Natural killer cell treated with Interleukin-12 subunit alpha and Interleukin-12 subunit beta and Interleukin-15 and Interleukin-18, amount 100 ng/mL, for 72 hours (primary cell): ENCODE data around the gene CLEC4C. TPM values are rescaled to one million over a fixed set of nuclear protein-coding genes. Genes with fewer than 3 reads are reported as not detected.
"Not testable (repeated sequence)": the region's sequence is repeated elsewhere in the genome, so short reads cannot be mapped to it uniquely, and the experiment has no call there.

ENCODE experiments used
- ATAC-seq, 2 donors: fragments of 150-1000 bp; cut with Tn5 transposase in 1 of 2; sonication (Bioruptor Pico), chemical (Tn5 transposase) in 1 of 2; 2 replicates each; pipeline ENCODE4 v1.10.0; 2021
- DNase-seq: peaks from one replicate; pipeline ENCODE4 v3.0.0; 2022; ENCODE audit warnings: low spot score
- H3K27ac Mint-ChIP-seq, 2 donors: 1 replicate in 1 of 2; 2 replicates in 1 of 2; pipeline ENCODE4 v1.8.0; 2022; ENCODE audit warnings: mixed read lengths in 2 of 2, mild to moderate bottlenecking in 1 of 2, moderate library complexity in 1 of 2
- H3K27me3 Mint-ChIP-seq, 2 donors: 1 replicate in 1 of 2; 2 replicates in 1 of 2; pipeline ENCODE4 v1.8.0; 2022; ENCODE audit warnings: mixed read lengths in 2 of 2
- H3K36me3 Mint-ChIP-seq: one replicate; pipeline ENCODE4 v1.8.0; 2022; ENCODE audit warnings: mixed read lengths
- H3K4me1 Mint-ChIP-seq, 2 donors: 1 replicate in 1 of 2; 2 replicates in 1 of 2; pipeline ENCODE4 v1.8.0; 2022; ENCODE audit warnings: low read depth in 2 of 2, mixed read lengths in 2 of 2, mild to moderate bottlenecking in 1 of 2
- H3K4me3 Mint-ChIP-seq: one replicate; pipeline ENCODE4 v1.8.0; 2022; ENCODE audit warnings: mixed read lengths
- H3K9me3 Mint-ChIP-seq: 2 replicates; pipeline ENCODE4 v1.8.0; 2022; ENCODE audit warnings: mixed read lengths
- total RNA-seq, 2 donors: library from RNA; stranded (reverse); gene quantifications; one replicate each; pipeline ENCODE4 v1.2.3, GENCODE V29; 2022

The CLEC4C gene
- total RNA-seq, 2 donors from 2014 or later = not detected

DNA sequence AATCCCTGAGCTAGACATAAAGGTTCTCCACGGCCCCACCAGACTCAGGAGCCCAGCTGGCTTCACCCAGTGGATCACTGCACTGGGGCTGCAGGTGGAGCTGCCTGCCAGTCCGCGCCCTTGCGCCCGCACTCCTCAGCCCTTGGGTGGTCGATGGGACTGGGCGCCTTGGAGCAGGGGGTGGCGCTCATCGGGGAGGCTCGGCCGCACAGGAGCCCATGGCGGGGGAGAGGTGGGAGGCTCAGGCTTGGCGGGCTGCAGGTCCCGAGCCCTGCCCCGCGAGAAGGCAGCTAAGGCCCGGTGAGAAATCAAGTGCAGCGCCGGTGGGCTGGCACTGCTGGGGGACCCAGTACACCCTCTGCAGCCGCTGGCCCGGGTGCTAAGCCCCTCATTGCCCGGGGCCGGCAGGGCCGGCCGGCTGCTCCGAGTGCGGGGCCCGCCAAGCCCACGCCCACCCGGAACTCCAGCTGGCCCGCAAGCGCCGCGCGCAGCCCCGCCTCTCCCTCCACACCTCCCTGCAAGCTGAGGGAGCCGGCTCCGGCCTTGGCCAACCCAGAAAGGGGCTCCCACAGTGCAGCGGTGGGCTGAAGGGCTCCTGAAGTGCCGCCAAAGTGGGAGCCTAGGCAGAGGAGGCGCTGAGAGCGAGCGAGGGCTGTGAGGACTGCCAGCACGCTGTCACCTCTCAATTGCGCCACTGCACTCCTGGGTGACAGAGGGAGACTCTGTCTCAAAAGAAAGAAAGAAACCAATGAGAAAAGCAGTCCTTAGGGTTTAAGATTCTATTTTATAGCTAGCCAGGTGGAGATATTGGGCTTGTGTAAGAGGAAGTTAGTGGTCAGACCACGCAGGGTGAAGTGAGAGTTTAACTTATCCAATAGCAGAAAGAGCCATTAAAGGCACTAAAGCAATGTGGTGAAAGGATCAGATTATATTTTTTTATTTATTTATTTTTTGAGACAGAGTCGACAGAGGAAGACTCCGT, 5.1 kb upstream of the CLEC4C start:
- not testable (repeated sequence) for H3K4me3 Mint-ChIP-seq, H3K36me3 Mint-ChIP-seq, H3K9me3 Mint-ChIP-seq, H3K27me3 Mint-ChIP-seq, DNase-seq
- Mint-ChIP-seq H3K4me1 (peaks cover 6 to 14% of the 10 kb centered on the region in 2 donors), H3K27ac (peak overlapping the region in 1 of 2 donors; percentile 30)
- ATAC-seq = peak in 1 of 2 donors; percentile 66

- peak; percentile 44 to 49 for ATAC-seq
- no peaks in the 10 kb centered on the region for H3K9me3 Mint-ChIP-seq
- no peaks in the 10 kb centered on the region for H3K36me3 Mint-ChIP-seq
- no peak for DNase-seq
- peak overlapping the region; percentile 6 for H3K4me3 Mint-ChIP-seq
- peaks cover 6 to 14% of the 10 kb centered on the region in 2 donors for H3K4me1 Mint-ChIP-seq
- H3K27me3 Mint-ChIP-seq = no peaks in the 10 kb centered on the region
- H3K27ac Mint-ChIP-seq = no peak overlapping the region
Observed at GRCh38 chr12:7751394-7751793, 4.2 kb upstream of the CLEC4C start.

- Mint-ChIP-seq H3K4me1 (peaks cover 6 to 9% of the 10 kb centered on the region in 2 donors), H3K27ac (no peak overlapping the region), H3K36me3 (no peaks in the 10 kb centered on the region), H3K27me3 (no peaks in the 10 kb centered on the region), H3K9me3 (no peaks in the 10 kb centered on the region), H3K4me3 (no peak overlapping the region)
- DNase-seq = no peak
- no peak for ATAC-seq
Observed at GRCh38 chr12:7750350-7750749, 3.2 kb upstream of the CLEC4C start.

DNA sequence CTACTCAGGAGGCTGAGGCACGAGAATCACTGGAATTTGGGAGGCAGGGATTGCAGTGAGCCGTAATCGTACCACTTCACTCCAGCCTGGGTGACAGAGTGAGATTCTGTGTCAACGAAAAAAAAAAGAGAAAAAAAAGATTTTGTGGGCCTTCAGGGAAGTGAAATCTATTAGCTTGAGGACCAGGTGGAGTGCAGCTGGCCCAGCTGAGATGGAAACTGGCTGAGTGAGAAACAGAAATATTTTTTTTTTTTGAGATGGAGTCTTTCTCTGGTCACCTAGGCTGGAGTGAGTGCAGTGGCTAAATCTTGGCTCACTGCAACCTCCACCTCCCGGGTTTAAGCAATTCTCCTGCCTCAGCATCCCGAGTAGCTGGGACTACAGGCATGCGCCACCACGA, 2.3 kb upstream of the CLEC4C start:
- Mint-ChIP-seq H3K27me3 (no peaks in the 10 kb centered on the region), H3K9me3 (no peaks in the 10 kb centered on the region), H3K36me3 (no peaks in the 10 kb centered on the region), H3K27ac (no peak overlapping the region), H3K4me1 (peaks cover 6 to 9% of the 10 kb centered on the region in 2 donors), H3K4me3 (no peak overlapping the region)
- ATAC-seq (no peak), DNase-seq (no peak)

GRCh38 chr12:7748852-7749251, 1.7 kb upstream of the CLEC4C start:
- H3K36me3 Mint-ChIP-seq = no peaks in the 10 kb centered on the region

GRCh38 chr12:7732993-7733392, 14.2 kb downstream of the CLEC4C start:
- no peaks in the 10 kb centered on the region for H3K36me3 Mint-ChIP-seq
- peaks cover 8 to 14% of the 10 kb centered on the region in 2 donors for H3K27me3 Mint-ChIP-seq
- H3K9me3 Mint-ChIP-seq = no peaks in the 10 kb centered on the region
- H3K4me1 Mint-ChIP-seq = no peaks in the 10 kb centered on the region
- DNase-seq (no peak), ATAC-seq (no peak)
- no peak overlapping the region for H3K27ac Mint-ChIP-seq
- H3K4me3 Mint-ChIP-seq = no peak overlapping the region

More at GRCh38 chr12:7748852-7749251, 1.7 kb upstream of the CLEC4C start:
- Mint-ChIP-seq H3K4me1 (peaks cover 5 to 6% of the 10 kb centered on the region in 2 donors), H3K4me3 (no peak overlapping the region), H3K27me3 (no peaks in the 10 kb centered on the region), H3K27ac (no peak overlapping the region), H3K9me3 (no peaks in the 10 kb centered on the region)
- DNase-seq = no peak
- peak in 1 of 2 donors; percentile 50 for ATAC-seq

DNA sequence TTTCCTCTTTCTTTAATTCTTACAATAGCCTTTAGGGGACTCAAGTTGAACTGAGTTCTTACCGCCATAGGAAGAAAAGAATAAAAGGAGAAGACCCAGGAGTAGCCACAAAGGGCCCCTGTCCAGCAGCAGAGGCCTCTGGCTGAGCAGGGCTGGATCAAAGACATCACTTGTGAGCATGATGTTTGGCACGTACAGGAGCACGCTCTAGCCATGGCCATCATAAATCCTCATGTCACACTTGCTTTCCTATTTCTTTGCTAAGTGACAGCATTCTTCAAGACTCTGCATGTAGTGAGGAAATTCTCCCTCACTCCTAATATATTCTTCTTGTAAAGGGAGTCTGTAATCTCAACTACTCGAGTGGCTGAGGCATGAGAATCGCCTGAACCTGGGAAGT, 15.7 kb downstream of the CLEC4C start:
- peaks cover 8 to 14% of the 10 kb centered on the region in 2 donors for H3K27me3 Mint-ChIP-seq
- H3K9me3 Mint-ChIP-seq = no peaks in the 10 kb centered on the region
- H3K27ac Mint-ChIP-seq = no peak overlapping the region
- ATAC-seq (peak in 1 of 2 donors; percentile 15), DNase-seq (no peak)
- H3K36me3 Mint-ChIP-seq = no peaks in the 10 kb centered on the region
- no peaks in the 10 kb centered on the region for H3K4me1 Mint-ChIP-seq
- H3K4me3 Mint-ChIP-seq = no peak overlapping the region

GRCh38 chr12:7730984-7731383, 16.2 kb downstream of the CLEC4C start:
- not testable (repeated sequence) for DNase-seq, H3K27ac Mint-ChIP-seq, H3K4me1 Mint-ChIP-seq, H3K36me3 Mint-ChIP-seq, H3K4me3 Mint-ChIP-seq, H3K9me3 Mint-ChIP-seq, ATAC-seq
- H3K27me3 Mint-ChIP-seq = peaks cover 8 to 14% of the 10 kb centered on the region in 2 donors

DNA sequence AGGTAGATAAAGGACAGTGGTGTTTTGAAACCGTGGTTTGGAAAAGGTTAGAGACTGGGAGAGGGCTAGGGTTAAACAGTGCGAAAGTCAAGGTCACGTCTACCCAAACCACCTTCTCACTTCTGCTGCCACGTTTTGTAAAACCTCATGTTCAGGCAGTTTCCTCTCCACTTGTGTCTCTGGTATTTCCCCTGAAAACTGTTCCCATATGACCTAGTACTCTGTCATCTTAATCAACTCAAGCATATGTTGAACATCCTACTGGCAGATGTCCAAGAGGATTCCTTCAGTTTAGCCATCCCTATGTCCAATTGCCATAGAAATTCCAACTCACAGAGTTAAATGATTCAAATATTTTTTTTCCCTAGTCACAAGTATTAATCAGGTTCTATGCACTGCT, 17.4 kb downstream of the CLEC4C start:
- H3K4me3 Mint-ChIP-seq = no peak overlapping the region
- no peaks in the 10 kb centered on the region for H3K36me3 Mint-ChIP-seq
- no peaks in the 10 kb centered on the region for H3K4me1 Mint-ChIP-seq
- DNase-seq (no peak), ATAC-seq (no peak)
- H3K9me3 Mint-ChIP-seq = no peaks in the 10 kb centered on the region
- H3K27me3 Mint-ChIP-seq = peaks cover 8 to 14% of the 10 kb centered on the region in 2 donors
- H3K27ac Mint-ChIP-seq = no peak overlapping the region

DNA sequence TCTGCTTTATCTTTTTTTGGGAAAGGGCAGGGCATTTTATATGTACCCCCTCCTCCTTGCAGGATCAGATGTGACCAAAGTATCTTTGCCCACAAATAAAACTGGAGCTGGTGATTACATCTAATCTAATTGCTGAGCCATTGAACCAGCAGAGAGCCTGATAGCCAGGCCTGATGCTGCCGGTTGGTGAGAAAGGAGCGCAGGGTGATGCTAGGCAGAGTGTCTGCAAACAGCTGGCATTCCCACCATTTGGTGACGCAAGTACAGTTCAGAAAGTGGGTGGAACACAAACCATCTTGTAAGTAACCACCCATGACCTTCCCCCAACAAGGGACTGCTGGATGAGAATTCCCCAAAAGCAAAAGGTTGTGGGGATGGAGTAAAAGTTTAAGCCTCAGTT, 23.2 kb downstream of the CLEC4C start:
- H3K27me3 Mint-ChIP-seq = peaks cover 0 to 10% of the 10 kb centered on the region in 2 donors
- H3K9me3 Mint-ChIP-seq = no peaks in the 10 kb centered on the region
- DNase-seq = no peak
- no peak for ATAC-seq
- H3K4me1 Mint-ChIP-seq = no peaks in the 10 kb centered on the region
- no peak overlapping the region for H3K4me3 Mint-ChIP-seq
- no peak overlapping the region for H3K27ac Mint-ChIP-seq
- no peaks in the 10 kb centered on the region for H3K36me3 Mint-ChIP-seq

- no peaks in the 10 kb centered on the region for H3K36me3 Mint-ChIP-seq
- peaks cover 4 to 20% of the 10 kb centered on the region in 2 donors for H3K27me3 Mint-ChIP-seq
- no peaks in the 10 kb centered on the region for H3K9me3 Mint-ChIP-seq
- ATAC-seq = no peak
- no peak overlapping the region for H3K27ac Mint-ChIP-seq
- no peak for DNase-seq
- H3K4me3 Mint-ChIP-seq = no peak overlapping the region
- no peaks in the 10 kb centered on the region for H3K4me1 Mint-ChIP-seq
Observed at GRCh38 chr12:7719946-7720730, 27.0 kb downstream of the CLEC4C start.

- ATAC-seq (no peak), DNase-seq (no peak)
- no peak overlapping the region for H3K4me3 Mint-ChIP-seq
- H3K27ac Mint-ChIP-seq = no peak overlapping the region
- H3K27me3 Mint-ChIP-seq = peaks cover 4 to 20% of the 10 kb centered on the region in 2 donors
- no peaks in the 10 kb centered on the region for H3K36me3 Mint-ChIP-seq
- H3K4me1 Mint-ChIP-seq = no peaks in the 10 kb centered on the region
- H3K9me3 Mint-ChIP-seq = no peaks in the 10 kb centered on the region
Observed at GRCh38 chr12:7716381-7716780, 30.8 kb downstream of the CLEC4C start.

DNA sequence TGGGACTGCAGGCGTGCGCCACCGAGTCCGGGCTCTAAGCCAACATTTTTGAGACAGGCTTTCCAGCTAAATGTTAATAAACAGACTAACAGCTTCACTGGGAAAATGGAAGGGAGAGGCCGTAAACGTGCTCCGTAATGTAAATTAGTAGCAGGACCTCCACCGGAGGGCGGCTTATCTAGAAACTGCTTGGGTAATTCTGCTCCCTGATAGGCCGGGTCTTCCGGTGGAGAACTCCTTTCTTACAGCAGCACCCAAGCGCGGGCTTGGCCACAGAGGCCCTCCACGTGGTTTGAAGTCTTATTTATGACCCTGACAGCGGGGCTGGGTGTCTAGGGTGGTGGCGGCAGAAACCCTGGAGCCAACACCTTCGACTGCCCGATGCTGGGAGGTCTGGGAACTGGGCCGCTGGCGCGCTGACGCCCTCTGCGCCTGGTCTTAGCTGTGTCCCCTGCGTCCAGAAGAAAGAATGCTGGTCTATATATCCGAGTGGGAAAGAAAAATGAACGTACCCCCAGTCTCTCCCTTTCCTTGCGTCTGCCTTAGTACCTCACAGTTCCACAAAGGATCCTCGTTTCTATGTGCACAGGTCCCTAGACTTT, 34.2 kb downstream of the CLEC4C start:
- Mint-ChIP-seq H3K36me3 (no peaks in the 10 kb centered on the region), H3K27me3 (peaks cover 0 to 7% of the 10 kb centered on the region in 2 donors), H3K4me3 (no peak overlapping the region), H3K9me3 (no peaks in the 10 kb centered on the region), H3K27ac (no peak overlapping the region), H3K4me1 (no peaks in the 10 kb centered on the region)
- ATAC-seq (no peak), DNase-seq (no peak)
